B cell (primary cell): Measurements from ENCODE around the gene TRIM17. TPM values are rescaled to one million over a fixed set of nuclear protein-coding genes. Genes with fewer than 3 reads are reported as not detected.

Experiments
- ATAC-seq: fragments of 200-7000 bp; cut with Tn5 transposase; one replicate; pipeline ENCODE4 v1.10.0; 2021; ENCODE audit warnings: low read depth, mild to moderate bottlenecking, moderate number of reproducible peaks, moderate library complexity
- CTCF ChIA-PET: fragments of 350-600 bp; sonication (Branson Sonifier 250); formaldehyde crosslinking; loops from one replicate; lab custom pipeline; 2021; ENCODE audit warnings: antibody characterized with exemption, inconsistent platforms; lab: Charles Lee
- POLR2A ChIA-PET: fragments of 350-600 bp; sonication (Branson Sonifier 250); formaldehyde crosslinking; loops from one replicate; lab custom pipeline; 2021; ENCODE audit warnings: antibody characterized with exemption; lab: Charles Lee
- DNase-seq: peaks from one replicate; pipeline ENCODE4 v3.0.0; 2013
- H2AFZ ChIP-seq: 2 replicates; pipeline ENCODE4 v1.6.1; 2012; ENCODE audit warnings: mild to moderate bottlenecking, low read depth, low read length; ENCODE audit not compliant: insufficient read depth, poor library complexity, severe bottlenecking
- H3K27ac ChIP-seq, 2 donors: 1 replicate in 1 of 2; 2 replicates in 1 of 2; pipeline ENCODE4 v1.5.1; 2012 to 2013; ENCODE audit warnings: low read length in 2 of 2, mild to moderate bottlenecking in 2 of 2, moderate library complexity in 1 of 2
- H3K27me3 ChIP-seq, 4 experiments: fragments of 200-600 bp in 1 of 4; sonication (generic) in 1 of 4; replicated peaks in 1 of 4; 1 replicate in 2 of 4; 2 replicates in 2 of 4; pipeline versions ENCODE4 v1.6.1 to v1.7.0; 2013 to 2016; ENCODE audit warnings: low read length in 3 of 4, mild to moderate bottlenecking in 2 of 4, mixed read lengths in 1 of 4, moderate library complexity in 1 of 4; ENCODE audit not compliant: insufficient read depth in 4 of 4, control insufficient read depth in 3 of 4; ENCODE audit errors: control extremely low read depth in 1 of 4
- H3K36me3 ChIP-seq, 2 experiments: replicated peaks in 1 of 2; 1 replicate in 1 of 2; 2 replicates in 1 of 2; pipeline versions ENCODE4 v1.6.1 to v1.7.1; 2013; ENCODE audit warnings: low read length in 1 of 2; ENCODE audit not compliant: insufficient read depth in 2 of 2, control insufficient read depth in 1 of 2; ENCODE audit errors: control extremely low read depth in 1 of 2, extremely low read depth in 1 of 2
- H3K4me1 ChIP-seq, 2 donors: fragments of 200-600 bp in 1 of 2; sonication (generic) in 1 of 2; 1 replicate in 1 of 2; 2 replicates in 1 of 2; pipeline versions ENCODE4 v1.5.1 to v1.6.1; 2013 to 2017; ENCODE audit warnings: low read length in 2 of 2; ENCODE audit not compliant: control insufficient read depth in 2 of 2, insufficient read depth in 2 of 2
- H3K4me2 ChIP-seq: replicated peaks from 2 replicates; pipeline ENCODE3; 2012; ENCODE audit warnings: mild to moderate bottlenecking, low read depth, low read length; ENCODE audit not compliant: poor library complexity, severe bottlenecking
- H3K4me3 ChIP-seq, 5 experiments: fragments of 200-600 bp in 1 of 5; sonication (generic) in 1 of 5; 1 replicate in 3 of 5; 2 replicates in 2 of 5; pipeline versions ENCODE4 v1.5.1 to v1.7.0; 2011 to 2016; ENCODE audit warnings: low read length in 4 of 5, mild to moderate bottlenecking in 4 of 5, low read depth in 2 of 5, control low read depth in 1 of 5, moderate library complexity in 1 of 5; ENCODE audit not compliant: insufficient read depth in 1 of 5; ENCODE audit errors: control extremely low read depth in 1 of 5, extremely low read depth in 1 of 5
- H3K79me2 ChIP-seq: fragments of 200-600 bp; sonication (generic); one replicate; pipeline ENCODE4 v1.6.0; 2016; ENCODE audit warnings: low read length; ENCODE audit not compliant: control insufficient read depth, insufficient read depth
- H3K9ac ChIP-seq: fragments of 200-600 bp; sonication (generic); 2 replicates; pipeline ENCODE4 v1.6.1; 2017; ENCODE audit warnings: mild to moderate bottlenecking, low read length, moderate library complexity
- H3K9me3 ChIP-seq, 3 donors: one replicate each; pipeline versions ENCODE4 v1.6.1 to v1.7.1; 2013; ENCODE audit warnings: low read length in 2 of 3; ENCODE audit not compliant: control insufficient read depth in 2 of 3, insufficient read depth in 1 of 3; ENCODE audit errors: control extremely low read depth in 1 of 3
- H4K20me1 ChIP-seq: 2 replicates; pipeline ENCODE4 v1.6.0; 2012; ENCODE audit warnings: mild to moderate bottlenecking, low read length; ENCODE audit not compliant: insufficient read depth, control insufficient read depth, poor library complexity, severe bottlenecking
- H3K27ac Mint-ChIP-seq: one replicate; pipeline ENCODE4 v1.8.0; 2021; ENCODE audit warnings: mixed read lengths
- H3K27me3 Mint-ChIP-seq: one replicate; pipeline ENCODE4 v1.8.0; 2021; ENCODE audit warnings: mixed read lengths
- H3K4me1 Mint-ChIP-seq: one replicate; pipeline ENCODE4 v1.8.0; 2021; ENCODE audit warnings: mixed read lengths
- H3K4me3 Mint-ChIP-seq: one replicate; pipeline ENCODE4 v1.8.0; 2021; ENCODE audit warnings: mixed read lengths
- H3K9me3 Mint-ChIP-seq: one replicate; pipeline ENCODE4 v1.8.0; 2022; ENCODE audit warnings: mixed read lengths; ENCODE audit not compliant: insufficient read depth
- CTCF ChIP-seq: fragments of 200-600 bp; IDR thresholded peaks from one replicate; pipeline ENCODE4 v1.8.0; 2022; ENCODE audit warnings: antibody characterized with exemption, mild to moderate bottlenecking
- EZH2 ChIP-seq: IDR thresholded peaks from 2 replicates; pipeline ENCODE4 v1.6.1; 2012; ENCODE audit warnings: borderline replicate concordance, low read depth, mild to moderate bottlenecking, moderate library complexity, low read length; ENCODE audit not compliant: insufficient read depth, poor library complexity, severe bottlenecking
- WGBS: methylation state at CpG from one replicate; pipeline ENCODE4 v1.1.5; 2013; ENCODE audit warnings: missing lambda C conversion rate; ENCODE audit not compliant: insufficient coverage; 5-methylcytosine and 5-hydroxymethylcytosine counted together
- intact Hi-C: fragments of 100-400 bp; cut with micrococcal nuclease; formaldehyde crosslinking; loops from one replicate; pipeline ENCODE4 v1.10.0; 2022
- polyA plus RNA-seq: library from polyadenylated mRNA; depleted of rRNA; stranded (reverse); fragments of >200 nt; gene quantifications from 2 replicates; pipeline ENCODE4 v1.2.3, GENCODE V29; 2012
- total RNA-seq, 2 donors: library from RNA; stranded (reverse); fragments of 120-200 nt in 1 of 2; gene quantifications; 1 replicate in 1 of 2; 2 replicates in 1 of 2; pipeline versions ENCODE4 v1.2.3 to v1.2.4, GENCODE V29; 2013 to 2022

The TRIM17 gene
- total and polyA plus RNA-seq, 2 donors (not counting 1 experiment from before 2014, with no cell fraction given), result not detected

- no peak overlapping the region for H2AFZ ChIP-seq
- H3K4me1 ChIP-seq, result peaks cover 26 to 34% of the 10 kb centered on the region in 2 donors
- peaks cover 0 to 40% of the 10 kb centered on the region in 2 experiments for H3K36me3 ChIP-seq
- peaks cover 88% of the 10 kb centered on the region for H4K20me1 ChIP-seq
- H3K27me3 Mint-ChIP-seq, result no peaks in the 10 kb centered on the region
- intact Hi-C loops, result no loop called here
- DNase-seq (no peak), ATAC-seq (no peak)
- H3K27me3 ChIP-seq, result no peaks in the 10 kb centered on the region
- H3K4me3 Mint-ChIP-seq, result no peak overlapping the region
- no peak overlapping the region for H3K9ac ChIP-seq
- ChIA-PET CTCF (interaction anchor here (0.6 kb wide), 1 partner anchor 1536 kb away, joined by 6 read pairs; no protein-coding TSS in a partner anchor), POLR2A (no interaction called here)
- no peaks in the 10 kb centered on the region for H3K9me3 ChIP-seq
- H3K27ac Mint-ChIP-seq, result no peak overlapping the region
- H3K4me3 ChIP-seq, result no peak overlapping the region
- H3K79me2 ChIP-seq, result peaks cover 68% of the 10 kb centered on the region
- TF ChIP-seq CTCF (no peak), EZH2 (no peak)
- no peaks in the 10 kb centered on the region for H3K9me3 Mint-ChIP-seq
- no peak overlapping the region for H3K4me2 ChIP-seq
- WGBS, result 89% methylated on average over 1 of the region's 5 CpGs
- peaks cover 42% of the 10 kb centered on the region for H3K4me1 Mint-ChIP-seq
- H3K27ac ChIP-seq, result no peak overlapping the region
These were observed 14.0 kb downstream of the TRIM17 start for GRCh38 chr1:228402641-228403025.

GRCh38 chr1:228401782-228402640 is 14.7 kb downstream of the TRIM17 start:
- WGBS, result 94% methylated on average over 14 of the region's 14 CpGs
- Histone ChIP-seq H3K4me1 (peaks cover 20 to 27% of the 10 kb centered on the region in 2 donors), H2AFZ (no peak overlapping the region), H3K9ac (no peak overlapping the region), H3K4me2 (no peak overlapping the region), H3K4me3 (no peak overlapping the region), H3K36me3 (peaks cover 0 to 46% of the 10 kb centered on the region in 2 experiments), H4K20me1 (peaks cover 93% of the 10 kb centered on the region), H3K27me3 (no peaks in the 10 kb centered on the region), H3K79me2 (peaks cover 64% of the 10 kb centered on the region), H3K27ac (no peak overlapping the region), H3K9me3 (no peaks in the 10 kb centered on the region)
- ChIA-PET POLR2A (no interaction called here), CTCF (no interaction called here)
- no peak for DNase-seq
- Mint-ChIP-seq H3K27me3 (no peaks in the 10 kb centered on the region), H3K4me3 (no peak overlapping the region), H3K9me3 (no peaks in the 10 kb centered on the region), H3K4me1 (peaks cover 39% of the 10 kb centered on the region), H3K27ac (no peak overlapping the region)
- intact Hi-C loops, result no loop called here
- TF ChIP-seq EZH2 (no peak), CTCF (no peak)
- no peak for ATAC-seq
